ENCODE measurements around the gene CDH2.

DNA sequence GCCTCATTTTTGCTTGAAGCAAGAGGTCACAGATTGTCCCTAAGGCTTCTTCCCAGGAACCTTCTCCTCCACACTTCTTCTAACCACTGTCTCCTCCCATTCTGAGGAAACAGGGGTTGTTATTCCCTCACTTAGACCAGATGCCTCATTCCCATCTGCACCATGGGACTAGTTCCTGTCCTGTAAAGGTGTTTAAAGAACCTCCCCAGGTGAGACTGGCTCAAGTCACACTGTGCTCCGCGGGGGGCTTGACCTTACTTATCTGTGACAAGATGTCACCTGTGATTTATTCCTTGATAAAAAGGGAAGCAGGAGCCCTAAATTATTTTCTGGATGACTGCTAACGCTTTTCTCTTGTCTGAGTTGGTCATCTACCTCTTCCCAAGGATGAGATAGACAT lies 8.2 kb upstream of the CDH2 start:
- TF ChIP-seq CTCF (conservative IDR thresholded peaks at IDR 0.05 in 1 of 2, IDR thresholded peaks at IDR 0.05 in 1 of 2; ENCODE audit: low read depth in 1 of 2, low read length in 2 of 2) (no peak), EZH2 (IDR thresholded peaks at IDR 0.05; ENCODE audit: low read length, missing control alignments) (no peak)
